NCI-H2171 treated with DMSO at 0.1 percent for 48 hours (cell line): ENCODE measurements around the gene MORC3.
"Not testable (repeated sequence)": the region's sequence is repeated elsewhere in the genome, so short reads cannot be mapped to it uniquely, and the experiment has no call there.

ENCODE experiments used
- DNase-seq: peaks from one replicate; lab custom pipeline; 2025; lab: John Stamatoyannopoulos, UW

The MORC3 gene, protein sequence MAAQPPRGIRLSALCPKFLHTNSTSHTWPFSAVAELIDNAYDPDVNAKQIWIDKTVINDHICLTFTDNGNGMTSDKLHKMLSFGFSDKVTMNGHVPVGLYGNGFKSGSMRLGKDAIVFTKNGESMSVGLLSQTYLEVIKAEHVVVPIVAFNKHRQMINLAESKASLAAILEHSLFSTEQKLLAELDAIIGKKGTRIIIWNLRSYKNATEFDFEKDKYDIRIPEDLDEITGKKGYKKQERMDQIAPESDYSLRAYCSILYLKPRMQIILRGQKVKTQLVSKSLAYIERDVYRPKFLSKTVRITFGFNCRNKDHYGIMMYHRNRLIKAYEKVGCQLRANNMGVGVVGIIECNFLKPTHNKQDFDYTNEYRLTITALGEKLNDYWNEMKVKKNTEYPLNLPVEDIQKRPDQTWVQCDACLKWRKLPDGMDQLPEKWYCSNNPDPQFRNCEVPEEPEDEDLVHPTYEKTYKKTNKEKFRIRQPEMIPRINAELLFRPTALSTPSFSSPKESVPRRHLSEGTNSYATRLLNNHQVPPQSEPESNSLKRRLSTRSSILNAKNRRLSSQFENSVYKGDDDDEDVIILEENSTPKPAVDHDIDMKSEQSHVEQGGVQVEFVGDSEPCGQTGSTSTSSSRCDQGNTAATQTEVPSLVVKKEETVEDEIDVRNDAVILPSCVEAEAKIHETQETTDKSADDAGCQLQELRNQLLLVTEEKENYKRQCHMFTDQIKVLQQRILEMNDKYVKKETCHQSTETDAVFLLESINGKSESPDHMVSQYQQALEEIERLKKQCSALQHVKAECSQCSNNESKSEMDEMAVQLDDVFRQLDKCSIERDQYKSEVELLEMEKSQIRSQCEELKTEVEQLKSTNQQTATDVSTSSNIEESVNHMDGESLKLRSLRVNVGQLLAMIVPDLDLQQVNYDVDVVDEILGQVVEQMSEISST

DNA sequence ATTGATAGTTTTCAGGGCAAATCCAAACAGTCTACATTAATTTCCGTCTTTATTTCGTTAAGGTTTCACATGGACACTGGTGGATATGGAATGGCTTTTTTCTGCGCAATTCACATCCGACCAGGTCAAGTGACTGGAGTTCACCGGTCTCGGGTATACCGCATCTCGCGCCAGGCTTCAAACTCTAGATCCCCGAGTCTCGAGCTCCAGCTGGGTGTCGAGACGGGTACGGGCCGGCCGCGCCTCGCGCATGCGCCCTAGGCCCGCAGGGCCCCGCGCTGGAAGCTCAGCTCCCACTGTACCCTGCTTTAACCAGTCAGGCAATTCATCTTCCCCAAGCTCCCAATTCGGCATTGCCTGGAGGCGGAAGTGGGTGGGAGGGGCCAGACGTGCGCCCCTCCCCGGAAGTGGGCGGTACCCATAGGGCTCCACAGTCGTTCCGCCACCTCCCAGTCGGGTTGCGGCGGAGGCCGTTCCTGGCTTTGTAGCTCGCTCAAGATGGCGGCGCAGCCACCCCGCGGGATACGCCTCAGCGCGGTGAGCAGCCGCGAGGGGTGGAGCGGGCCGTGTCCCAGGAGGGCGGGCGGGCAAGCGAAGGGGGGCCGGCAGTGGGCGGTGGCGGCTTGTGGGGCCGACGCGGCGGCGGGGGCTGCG lies at the start of gene MORC3:
TSS of gene MORC3 (plus strand) at position 431 of the 654 bp plus-strand sequence. CDS start at position 499, 68 bp downstream.
- peak; percentile 99 for DNase-seq

DNA sequence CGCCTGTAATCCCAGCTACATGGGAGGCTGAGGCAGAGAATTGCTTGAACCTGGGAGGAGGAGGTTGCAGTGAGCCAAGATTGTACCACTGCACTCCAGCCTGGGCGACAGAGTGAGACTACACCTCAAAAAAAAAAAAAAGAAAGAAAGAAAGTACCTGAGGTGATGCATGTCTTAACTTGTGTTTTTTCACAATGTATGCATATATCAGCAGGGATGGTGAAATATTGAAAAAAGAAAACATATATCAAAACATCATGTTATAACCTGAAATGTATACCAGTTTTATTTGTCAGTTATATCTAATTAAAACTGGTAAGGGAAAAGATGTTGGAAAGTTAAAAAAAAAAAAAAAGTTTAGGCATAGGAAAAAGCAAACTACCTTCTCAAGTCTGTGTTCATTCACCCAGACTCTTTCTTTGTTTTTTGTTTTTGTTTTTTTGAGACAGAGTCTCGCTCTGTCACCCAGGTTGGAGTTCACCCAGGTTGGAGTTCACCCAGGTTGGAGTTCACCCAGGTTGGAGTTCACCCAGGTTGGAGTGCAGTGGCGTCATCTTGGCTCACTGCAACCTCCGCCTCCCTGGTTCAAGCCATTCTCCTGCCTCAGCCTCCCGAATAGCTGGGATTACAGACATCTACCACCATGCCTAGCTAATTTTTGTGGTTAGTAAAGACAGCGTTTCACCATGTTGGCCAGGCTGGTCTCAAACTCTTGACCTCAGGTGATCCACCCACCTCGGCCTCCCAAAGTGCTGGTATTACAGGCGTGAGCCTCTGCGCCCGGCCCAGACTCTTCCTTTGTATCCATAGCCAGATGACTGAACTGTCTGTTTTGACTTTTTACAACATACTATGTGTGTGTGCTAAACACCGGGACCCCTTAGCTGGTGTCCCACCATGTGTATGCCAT lies 49.0 kb upstream of the MORC3 start:
- DNase-seq, result not testable (repeated sequence)

DNA sequence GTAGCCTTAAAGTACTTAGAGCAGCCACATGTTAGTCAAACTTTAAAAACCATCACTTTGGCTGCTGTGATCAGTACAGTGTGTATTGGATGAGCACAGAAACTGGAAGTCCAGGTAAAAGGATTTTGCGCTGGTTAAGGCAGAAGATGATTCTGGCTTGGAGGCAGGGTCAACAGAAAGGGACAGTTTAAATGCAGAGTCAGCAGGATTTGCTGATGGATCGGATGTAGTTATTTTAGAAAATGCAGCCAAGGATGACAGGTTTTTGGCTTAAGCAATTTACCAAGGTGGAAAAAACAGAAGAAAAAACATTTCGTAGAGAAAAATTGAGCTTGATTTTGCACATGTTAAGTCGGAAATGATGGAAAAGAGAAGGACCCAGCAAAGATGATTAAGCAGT lies 45.9 kb upstream of the MORC3 start:
- no peak for DNase-seq

DNA sequence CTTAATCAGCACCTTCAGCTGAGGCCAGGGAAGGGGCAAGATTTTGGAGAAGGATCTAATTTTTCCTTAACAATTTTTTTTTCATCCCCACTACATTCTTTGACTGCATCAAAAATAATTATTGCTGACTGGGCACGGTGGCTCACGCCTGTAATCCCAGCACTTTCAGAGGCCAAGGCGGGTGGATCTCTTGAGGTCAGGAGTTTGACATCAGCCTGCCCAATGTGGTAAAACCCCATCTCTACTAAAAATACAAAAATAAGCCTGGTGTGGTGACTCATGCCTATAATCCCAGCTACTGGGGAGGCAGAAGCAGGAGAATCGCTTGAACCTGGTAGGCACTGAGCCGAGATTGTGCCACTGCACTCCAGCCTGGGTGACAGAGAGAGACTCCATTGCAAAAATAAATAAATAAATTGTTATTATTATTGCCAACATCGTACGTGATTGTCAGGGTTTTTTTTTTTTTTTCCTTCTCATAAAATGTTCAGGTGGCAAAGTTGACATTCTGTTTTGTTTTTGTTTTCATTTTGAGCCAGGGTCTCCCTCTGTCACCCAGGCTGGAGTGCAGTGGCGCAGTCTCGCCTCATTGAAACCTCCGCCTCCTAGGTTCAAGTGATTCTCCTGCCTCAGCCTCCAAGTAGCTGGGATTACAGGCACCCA lies 37.3 kb upstream of the MORC3 start:
- no peak for DNase-seq

DNA sequence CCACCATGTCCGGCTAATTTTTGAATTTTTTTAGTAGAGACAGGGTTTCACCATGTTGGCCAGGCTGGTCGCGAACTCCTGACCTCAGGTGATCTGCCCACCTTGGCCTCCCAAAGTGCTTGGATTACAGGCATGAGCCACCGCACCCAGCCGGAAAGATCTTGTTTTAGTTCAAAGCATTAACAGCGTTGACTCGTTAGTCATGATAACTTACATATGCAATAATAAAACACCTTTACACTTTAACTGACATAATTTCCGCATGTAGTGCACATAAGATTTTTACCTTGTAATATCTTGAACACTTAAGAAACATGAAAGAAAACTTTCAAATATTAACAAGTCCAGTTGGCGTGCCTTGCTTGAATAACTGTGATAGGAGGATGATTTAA lies 36.8 kb upstream of the MORC3 start:
- DNase-seq, result not testable (repeated sequence)

DNA sequence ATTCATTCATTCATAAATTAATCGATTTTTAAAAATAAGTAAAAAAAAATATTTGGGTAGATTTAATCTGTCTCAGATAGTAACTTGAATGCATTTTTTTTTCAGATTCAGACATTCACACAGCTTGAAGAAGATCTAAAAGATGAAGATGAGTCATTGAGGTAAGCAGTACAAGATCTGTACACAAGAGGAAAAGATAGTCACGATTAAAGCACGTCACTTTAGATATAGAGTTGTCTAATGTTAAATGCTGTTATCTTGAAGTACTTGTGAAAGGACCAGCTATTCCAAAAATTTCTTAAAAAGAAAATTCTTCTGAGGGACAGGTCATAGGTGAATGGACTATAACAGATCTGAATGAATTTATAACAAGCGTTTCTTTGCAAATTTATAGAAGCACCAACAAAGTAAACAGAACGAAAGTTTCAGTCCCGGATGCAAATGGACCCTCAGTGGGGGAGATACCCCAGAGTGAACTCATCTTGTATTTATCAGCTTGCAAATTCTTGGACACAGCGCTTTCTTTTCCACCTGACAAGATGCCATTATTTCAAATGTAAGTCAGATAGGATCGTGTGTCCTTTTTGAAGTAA lies 31.2 kb upstream of the MORC3 start:
- no peak for DNase-seq

DNA sequence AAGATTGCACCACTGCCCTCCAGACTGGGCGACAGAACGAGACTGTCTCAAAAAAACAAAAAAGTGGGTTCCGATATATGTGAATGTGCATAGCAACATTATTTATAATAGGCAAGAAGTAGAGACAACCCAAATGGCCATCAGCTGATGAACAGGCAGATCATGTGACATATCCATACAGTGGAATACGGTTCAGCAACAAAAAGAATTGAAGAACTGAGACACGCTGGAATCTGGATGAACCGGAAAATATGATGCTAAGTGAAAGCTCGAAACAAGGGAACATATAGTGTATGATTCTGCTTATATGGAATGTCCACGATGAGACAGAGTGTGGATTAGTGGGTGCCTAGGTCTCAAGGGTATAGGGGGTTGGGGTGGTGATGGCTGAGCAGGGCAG lies 28.5 kb upstream of the MORC3 start:
- no peak for DNase-seq

DNA sequence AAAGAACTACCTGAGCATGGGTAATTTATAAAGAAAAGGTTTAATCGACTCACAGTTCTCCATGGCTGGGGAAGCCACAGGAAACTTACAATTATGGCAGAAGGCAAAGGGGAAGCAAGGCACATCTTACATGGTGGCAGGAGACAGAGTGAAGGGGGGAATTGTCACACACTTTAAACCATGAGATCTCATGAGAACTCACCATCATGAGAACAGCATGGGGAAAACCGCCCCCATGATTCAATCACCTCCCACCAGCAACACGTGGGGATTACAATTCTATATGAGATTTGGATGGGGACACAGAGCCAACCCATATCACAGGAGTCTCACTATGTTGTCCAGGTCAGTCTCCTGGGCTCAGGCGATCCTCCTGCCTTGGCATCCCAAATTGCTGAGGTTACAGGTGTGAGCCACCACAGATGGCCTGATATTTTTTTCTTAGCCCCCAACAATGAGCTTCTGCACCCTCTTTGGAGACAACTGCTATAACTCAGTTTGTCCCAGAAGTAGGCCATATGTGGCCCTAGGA lies 22.5 kb upstream of the MORC3 start:
- no peak for DNase-seq

DNA sequence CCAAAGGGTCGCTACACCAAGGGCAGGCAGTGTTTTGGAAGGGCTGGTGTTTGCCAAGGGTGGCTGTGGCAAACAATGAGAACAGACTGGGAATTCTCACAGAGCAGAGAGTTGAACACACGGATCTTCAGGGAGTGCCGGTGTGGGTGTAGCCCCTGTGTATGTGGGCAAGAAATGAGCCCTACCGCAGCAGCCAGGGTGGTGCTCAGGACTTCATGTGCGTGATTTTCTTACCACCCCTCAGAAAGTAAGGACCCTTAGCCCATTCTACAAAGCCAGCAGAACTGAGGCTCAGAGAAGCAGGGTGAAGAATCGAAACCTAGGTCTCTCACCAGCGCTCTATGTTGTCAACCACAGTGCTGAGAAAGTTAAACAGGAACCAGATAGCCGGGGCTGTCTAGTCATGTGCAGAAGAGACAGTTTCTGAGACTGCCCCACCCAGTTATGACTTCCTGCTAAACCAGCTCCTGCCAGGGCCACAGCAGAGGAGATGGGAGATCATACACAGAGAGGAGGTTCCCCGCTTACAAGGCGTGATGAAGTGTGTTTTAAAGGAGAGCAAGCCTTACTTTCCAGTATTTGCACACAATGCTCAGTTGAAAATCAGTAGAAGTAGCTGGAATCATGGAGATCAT lies 21.9 kb upstream of the MORC3 start:
- DNase-seq, result no peak

DNA sequence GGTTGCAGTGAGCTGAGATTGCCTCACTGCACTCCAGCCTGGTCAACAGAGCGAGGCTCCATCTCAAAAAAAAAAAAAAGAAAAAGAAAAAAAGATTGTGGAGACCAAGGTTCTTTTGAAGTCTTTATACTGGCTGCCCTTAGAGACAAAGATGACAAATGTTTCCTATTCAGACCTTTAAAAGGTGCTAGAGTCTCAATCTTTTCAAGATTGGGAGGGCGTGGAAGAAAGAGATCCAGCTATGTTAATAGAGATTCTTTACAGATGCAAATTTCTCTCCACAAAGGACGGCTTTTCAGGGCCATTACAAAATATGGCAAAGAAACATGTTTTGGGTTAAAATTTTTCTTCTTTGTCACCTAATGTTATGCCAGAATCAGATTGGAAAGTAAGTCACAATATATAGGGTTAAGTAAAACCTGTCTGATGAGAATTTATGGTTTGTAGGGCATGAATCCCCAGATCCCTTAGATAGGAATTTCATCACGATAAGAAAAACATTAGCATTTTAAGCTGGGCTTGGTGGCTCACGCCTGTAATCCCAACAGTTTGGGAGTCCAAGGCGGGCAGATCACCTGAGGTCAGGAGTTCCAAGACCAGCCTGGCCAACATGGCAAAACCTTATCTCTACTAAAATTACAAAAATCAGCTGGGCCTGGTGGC lies 13.0 kb upstream of the MORC3 start:
- DNase-seq, result no peak

DNA sequence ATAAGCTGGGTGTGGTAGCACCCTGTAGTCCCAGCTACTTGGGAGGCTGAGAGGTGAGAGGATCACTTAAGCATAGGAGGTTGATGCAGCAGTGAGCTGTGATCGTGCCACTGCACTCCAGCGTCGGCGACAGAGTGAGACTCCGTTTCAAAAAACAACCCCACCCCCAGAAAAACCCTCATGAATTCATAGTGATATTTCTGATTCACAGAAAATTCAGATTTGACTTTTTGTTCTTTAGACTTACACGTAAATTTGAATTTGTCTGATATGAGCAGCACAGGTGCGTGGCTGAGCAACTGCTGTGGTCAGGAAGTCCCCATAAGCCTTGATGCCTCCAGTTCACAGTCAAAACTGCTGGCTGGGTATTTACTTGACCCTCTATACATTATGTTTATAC lies 10.0 kb upstream of the MORC3 start:
- DNase-seq, result no peak

DNA sequence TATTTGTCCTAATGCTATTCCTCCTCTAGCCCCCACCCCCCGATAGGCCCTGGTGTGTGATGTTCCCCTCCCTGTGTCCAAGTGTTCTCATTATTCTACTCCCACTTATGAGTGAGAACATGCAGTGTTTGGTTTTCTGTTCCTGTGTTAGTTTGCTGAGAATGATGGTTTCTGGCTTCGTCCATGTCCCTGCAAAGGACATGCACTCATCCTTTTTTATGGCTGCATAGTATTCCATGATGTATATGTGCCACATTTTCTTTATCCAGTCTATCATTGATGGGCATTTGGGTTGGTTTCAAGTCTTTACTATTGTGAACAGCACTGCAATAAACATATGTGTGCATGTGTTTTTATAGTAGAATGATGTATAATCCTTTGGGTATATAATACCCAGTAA lies 6.6 kb upstream of the MORC3 start:
- not testable (repeated sequence) for DNase-seq

DNA sequence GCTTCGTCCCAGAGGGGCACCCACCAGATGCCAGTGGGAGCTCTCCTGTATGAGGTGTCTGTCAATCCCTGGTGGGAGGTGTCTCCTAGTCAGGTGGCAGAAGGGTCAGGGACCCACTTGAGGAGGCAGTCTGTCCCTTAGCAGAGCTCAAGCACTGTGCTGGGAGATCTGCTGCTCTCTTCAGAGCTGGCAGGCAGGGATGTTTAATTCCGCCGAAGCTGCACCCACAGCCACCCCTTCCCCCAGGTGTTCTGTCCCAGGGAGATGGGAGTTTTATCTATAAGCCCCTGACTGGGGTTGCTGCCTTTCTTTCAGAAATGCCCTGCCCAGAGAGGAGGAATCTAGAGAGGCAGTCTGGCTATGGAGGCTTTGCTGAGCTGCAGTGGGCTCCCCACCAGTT lies 4.0 kb upstream of the MORC3 start:
- DNase-seq, result not testable (repeated sequence)

DNA sequence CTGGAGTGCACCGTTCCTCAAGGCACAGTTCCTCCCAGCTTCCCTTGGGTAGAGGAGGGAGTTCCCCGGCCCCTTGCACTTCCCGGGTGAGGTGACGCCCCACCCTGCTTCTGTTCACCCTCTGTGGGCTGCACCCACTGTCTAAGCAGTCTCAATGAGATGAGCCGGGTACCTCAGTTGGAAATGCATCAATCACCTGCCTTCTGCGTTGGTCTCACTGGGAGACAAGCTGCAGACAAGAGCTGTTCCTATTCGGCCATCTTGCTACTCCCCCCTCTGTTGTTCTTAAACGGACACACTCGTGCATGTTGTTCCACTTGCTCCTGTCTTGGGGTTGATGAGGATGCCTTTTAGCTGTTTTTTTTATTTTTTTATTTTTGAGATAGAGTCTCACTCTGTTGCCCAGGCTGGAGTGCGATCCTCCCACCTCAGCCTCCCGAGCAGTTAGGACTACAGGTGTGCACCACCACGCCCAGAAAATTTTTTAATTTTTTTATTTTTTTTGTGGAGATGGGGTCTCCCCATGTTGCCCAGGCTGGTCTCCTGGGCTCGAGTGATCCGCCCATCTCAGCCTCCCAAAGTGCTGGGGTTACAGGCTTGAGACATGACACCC lies 3.0 kb upstream of the MORC3 start:
- DNase-seq, result no peak

DNA sequence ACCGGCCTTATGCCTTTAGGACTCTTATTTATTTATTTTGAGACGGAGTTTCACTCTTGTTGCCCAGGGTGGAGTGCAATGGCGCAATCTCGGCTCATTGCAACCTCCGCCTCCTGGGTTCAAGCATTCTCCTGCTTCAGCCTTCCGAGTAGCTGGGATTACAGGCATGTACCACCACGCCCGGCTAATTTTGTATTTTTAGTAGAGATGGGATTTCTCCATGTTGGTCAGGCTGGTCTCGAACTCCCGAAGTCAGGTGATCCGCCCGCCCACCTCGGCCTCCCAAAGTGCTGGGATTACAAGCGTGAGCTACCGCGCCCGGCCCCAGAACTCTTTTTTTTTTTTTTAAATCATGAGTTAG lies 611 bp upstream of the MORC3 start:
- DNase-seq, result not testable (repeated sequence)

DNA sequence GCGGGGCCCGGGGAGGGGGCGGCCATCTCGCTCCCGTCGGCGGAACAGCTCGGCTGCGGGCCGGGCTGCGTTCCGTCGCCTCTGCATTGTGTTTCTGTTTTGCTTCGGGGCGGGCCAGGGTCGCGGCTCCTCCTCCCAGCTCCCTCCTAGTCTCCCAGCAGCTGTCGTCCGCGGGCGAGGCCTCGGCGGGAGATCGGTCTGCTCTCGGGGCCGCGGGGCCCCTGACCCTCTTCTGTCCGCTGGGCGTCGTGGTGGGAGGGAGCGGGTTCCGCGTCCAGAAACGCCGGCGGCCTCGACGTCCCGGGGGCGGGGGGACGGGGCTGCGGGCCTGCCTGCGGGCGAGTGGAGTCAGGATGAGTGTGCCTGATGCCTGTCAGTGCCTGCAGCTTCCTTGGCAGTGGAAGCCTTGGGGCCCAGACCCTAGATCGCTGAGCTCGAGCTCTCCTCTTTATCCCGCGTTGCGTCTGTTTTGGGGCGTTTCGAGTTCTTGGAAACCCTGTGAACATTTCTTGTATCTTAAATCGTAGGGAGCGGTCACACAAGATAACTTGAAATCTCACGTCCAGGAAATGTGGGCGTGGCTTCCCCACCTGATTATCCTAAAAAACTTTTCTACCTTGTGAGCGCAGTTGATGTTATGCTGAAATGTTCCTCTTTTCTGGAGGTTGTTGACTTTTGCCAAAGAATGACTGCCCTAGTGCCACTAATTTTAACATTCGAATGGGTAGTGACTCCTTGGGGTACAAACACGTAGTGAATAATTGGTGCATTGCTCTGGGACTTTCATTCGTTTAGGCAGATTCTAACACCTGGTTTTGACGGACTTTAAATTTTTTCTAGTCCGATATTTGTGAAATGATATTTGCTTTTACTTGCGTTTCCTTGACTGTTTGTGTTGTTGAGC lies 676 bp downstream of the MORC3 start:
- DNase-seq, result peak; percentile 87

DNA sequence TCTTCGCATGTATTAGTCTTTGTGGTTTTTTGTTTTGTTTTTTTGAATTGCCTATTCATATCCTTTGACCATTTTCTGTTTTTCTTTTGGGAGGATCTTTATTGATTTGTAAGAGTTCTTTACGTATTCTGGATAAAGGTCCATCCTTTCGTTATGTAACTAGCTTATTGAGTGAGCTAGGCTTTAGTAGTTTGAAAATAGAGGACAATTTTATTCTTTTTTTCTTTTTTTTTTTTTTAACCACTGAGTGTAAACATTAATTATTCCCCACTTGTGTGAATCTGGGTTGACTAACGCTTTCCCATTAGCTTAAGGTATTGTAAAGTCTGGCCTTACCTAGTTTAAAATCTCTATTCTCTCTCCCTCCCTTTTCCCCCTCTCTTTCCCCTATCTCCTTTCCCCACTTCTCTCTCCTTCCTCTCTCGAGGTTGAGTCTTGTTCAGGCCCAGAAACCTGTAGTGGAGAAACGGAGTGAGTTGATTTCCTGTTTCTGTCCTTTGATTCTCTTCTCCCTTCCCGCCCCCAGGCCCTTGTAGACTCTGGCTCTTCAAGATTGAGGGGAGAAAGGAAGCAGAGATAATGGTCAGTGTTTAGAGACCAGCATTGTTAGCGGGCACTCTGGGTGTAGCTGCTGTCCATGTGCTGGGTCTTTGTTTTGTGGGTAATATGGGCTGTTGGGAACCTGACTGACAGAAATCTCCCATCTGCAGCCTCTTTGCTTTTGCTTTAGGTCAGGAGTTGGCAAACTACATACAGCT lies 1.5 kb downstream of the MORC3 start:
- no peak for DNase-seq
